DND-41 (cell line): ENCODE results near the gene RHOU.

Source experiments
- EZH2 ChIP-seq: IDR thresholded peaks from 3 replicates; pipeline ENCODE4 v1.6.1; 2012; ENCODE audit warnings: borderline replicate concordance, low read depth, mild to moderate bottlenecking, moderate library complexity, low read length, inconsistent platforms; ENCODE audit not compliant: severe bottlenecking
- TF ChIP-seq, protein P1 (sequence below): IDR thresholded peaks from 2 replicates; pipeline ENCODE4 v1.5.1; 2012; ENCODE audit warnings: borderline replicate concordance, low read length, moderate library complexity, mild to moderate bottlenecking; ENCODE audit not compliant: poor library complexity, severe bottlenecking; ENCODE audit errors: extremely low read depth

DNA sequence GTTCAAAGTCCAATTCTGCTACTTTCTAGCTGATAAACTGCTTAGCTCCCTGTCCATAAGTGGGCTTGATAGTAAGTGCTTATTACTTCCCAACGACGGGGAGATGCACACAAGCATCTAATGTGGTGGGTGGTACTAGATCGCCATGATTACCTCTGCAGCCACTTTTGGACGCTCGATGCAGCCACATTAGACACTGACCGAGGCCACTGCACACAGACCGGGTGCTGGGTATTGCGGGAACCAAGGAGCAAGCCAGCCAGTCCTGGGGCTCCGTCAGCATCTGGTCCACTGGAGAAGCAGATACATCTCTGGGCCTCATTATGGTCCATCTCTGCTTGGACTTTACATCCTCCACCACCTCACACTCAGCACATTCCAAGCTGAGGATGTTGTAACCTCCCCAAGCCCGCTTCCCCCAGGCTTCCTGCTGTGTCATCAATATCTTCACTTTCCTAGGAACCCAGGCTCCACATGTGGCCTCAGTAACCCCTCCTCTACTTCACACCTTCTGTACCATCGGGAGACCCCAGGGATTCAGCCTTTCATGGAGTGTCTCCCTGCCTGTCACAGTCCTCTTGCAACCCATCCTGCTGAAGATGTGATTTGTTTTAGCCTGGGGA lies 48.2 kb downstream of the RHOU start:
- no peak for TF ChIP-seq EZH2
- TF ChIP-seq, protein P1, sequence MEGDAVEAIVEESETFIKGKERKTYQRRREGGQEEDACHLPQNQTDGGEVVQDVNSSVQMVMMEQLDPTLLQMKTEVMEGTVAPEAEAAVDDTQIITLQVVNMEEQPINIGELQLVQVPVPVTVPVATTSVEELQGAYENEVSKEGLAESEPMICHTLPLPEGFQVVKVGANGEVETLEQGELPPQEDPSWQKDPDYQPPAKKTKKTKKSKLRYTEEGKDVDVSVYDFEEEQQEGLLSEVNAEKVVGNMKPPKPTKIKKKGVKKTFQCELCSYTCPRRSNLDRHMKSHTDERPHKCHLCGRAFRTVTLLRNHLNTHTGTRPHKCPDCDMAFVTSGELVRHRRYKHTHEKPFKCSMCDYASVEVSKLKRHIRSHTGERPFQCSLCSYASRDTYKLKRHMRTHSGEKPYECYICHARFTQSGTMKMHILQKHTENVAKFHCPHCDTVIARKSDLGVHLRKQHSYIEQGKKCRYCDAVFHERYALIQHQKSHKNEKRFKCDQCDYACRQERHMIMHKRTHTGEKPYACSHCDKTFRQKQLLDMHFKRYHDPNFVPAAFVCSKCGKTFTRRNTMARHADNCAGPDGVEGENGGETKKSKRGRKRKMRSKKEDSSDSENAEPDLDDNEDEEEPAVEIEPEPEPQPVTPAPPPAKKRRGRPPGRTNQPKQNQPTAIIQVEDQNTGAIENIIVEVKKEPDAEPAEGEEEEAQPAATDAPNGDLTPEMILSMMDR: no peak
